Tibial artery (tissue), 4 donors: ENCODE measurements around the gene PACSIN3.
A peak's percentile ranks its signal among the peaks of the same experiment; 100 is the strongest.

ENCODE experiments used
- DNase-seq, 2 donors: peaks; one replicate each; pipeline ENCODE4 v3.0.0-alpha.2; 2019
- H3K27ac ChIP-seq, 2 donors: fragments of 200-600 bp; sonication (generic) in 1 of 2; 1 replicate in 1 of 2; 2 replicates in 1 of 2; pipeline ENCODE4 v1.5.1; 2018 to 2019; ENCODE audit warnings: mild to moderate bottlenecking in 1 of 2
- H3K27me3 ChIP-seq, 2 donors: fragments of 200-600 bp; sonication (generic) in 1 of 2; one replicate each; pipeline versions ENCODE4 v1.5.1 to v1.6.0; 2016 to 2019
- H3K36me3 ChIP-seq, 3 donors: fragments of 200-600 bp; sonication (generic) in 2 of 3; one replicate each; pipeline ENCODE4 v1.5.1; 2016 to 2019; ENCODE audit warnings: mild to moderate bottlenecking in 2 of 3
- H3K4me1 ChIP-seq, 4 donors: fragments of 200-600 bp; sonication (generic) in 2 of 4; 1 replicate in 3 of 4; 2 replicates in 1 of 4; pipeline ENCODE4 v1.5.1; 2016 to 2019
- H3K4me3 ChIP-seq, 2 donors: fragments of 200-600 bp; sonication (generic) in 1 of 2; 1 replicate in 1 of 2; 2 replicates in 1 of 2; pipeline ENCODE4 v1.5.1; 2018 to 2019; ENCODE audit warnings: mild to moderate bottlenecking in 2 of 2
- H3K9me3 ChIP-seq, 3 donors: fragments of 200-600 bp; sonication (generic) in 1 of 3; one replicate each; pipeline ENCODE4 v1.5.1; 2016 to 2019
- intact Hi-C: fragments of 100-400 bp; cut with DNase I; formaldehyde crosslinking; loops from one replicate; pipeline ENCODE4 v1.15.0; 2023; ENCODE audit warnings: low total_unique reads
- TF ChIP-seq, protein P1 (sequence below), 2 experiments: fragments of 200-600 bp in 1 of 2; fragments of 450-650 bp in 1 of 2; IDR thresholded peaks; one replicate each; pipeline ENCODE4 v1.5.1; 2017 to 2019; ENCODE audit warnings: antibody characterized with exemption in 2 of 2, mild to moderate bottlenecking in 1 of 2, moderate library complexity in 1 of 2

PACSIN3 gene

DNA sequence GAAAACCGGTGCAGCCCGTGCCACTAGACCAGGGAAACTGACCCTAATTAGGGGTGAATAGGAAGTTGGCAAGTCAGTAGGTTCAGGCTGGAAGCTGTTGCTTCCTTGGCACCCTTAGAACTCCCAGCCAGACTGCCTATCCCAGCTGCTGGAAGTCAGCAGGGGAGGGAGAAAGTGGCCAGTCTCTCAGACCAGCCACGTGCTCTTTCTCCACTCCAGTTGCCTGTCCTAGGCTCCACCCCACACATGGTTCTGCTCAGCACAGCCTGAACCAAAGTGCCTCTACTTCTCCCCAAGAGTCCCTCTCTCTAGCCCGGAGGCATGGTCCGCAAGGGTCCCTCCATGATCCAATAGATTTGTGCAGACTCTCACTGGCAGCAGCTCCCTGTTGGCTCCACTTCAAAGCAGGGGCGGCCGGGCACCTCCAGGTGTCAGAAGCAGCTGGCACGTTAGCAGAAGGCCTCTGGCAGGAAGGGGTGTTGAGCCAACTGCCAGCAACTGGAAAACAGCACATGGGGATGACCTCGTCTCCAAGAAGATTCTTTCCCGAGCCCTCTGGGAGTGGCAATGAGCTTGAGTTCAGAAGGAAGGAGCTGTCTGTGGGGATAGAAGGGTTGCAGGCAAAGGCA is 37.2 kb downstream of the PACSIN3 start:
- H3K4me3 ChIP-seq, result no peak overlapping the region
- no peaks in the 10 kb centered on the region for H3K36me3 ChIP-seq
- H3K27ac ChIP-seq, result no peak overlapping the region
- H3K27me3 ChIP-seq, result no peaks in the 10 kb centered on the region
- no peak for DNase-seq
- H3K4me1 ChIP-seq, result peaks cover 0 to 17% (median 4%) of the 10 kb centered on the region in 4 donors
- TF ChIP-seq, protein P1, sequence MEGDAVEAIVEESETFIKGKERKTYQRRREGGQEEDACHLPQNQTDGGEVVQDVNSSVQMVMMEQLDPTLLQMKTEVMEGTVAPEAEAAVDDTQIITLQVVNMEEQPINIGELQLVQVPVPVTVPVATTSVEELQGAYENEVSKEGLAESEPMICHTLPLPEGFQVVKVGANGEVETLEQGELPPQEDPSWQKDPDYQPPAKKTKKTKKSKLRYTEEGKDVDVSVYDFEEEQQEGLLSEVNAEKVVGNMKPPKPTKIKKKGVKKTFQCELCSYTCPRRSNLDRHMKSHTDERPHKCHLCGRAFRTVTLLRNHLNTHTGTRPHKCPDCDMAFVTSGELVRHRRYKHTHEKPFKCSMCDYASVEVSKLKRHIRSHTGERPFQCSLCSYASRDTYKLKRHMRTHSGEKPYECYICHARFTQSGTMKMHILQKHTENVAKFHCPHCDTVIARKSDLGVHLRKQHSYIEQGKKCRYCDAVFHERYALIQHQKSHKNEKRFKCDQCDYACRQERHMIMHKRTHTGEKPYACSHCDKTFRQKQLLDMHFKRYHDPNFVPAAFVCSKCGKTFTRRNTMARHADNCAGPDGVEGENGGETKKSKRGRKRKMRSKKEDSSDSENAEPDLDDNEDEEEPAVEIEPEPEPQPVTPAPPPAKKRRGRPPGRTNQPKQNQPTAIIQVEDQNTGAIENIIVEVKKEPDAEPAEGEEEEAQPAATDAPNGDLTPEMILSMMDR (IDR thresholded peaks at IDR 0.05), result no peak
- intact Hi-C loops, result no loop called here
- no peaks in the 10 kb centered on the region for H3K9me3 ChIP-seq

DNA sequence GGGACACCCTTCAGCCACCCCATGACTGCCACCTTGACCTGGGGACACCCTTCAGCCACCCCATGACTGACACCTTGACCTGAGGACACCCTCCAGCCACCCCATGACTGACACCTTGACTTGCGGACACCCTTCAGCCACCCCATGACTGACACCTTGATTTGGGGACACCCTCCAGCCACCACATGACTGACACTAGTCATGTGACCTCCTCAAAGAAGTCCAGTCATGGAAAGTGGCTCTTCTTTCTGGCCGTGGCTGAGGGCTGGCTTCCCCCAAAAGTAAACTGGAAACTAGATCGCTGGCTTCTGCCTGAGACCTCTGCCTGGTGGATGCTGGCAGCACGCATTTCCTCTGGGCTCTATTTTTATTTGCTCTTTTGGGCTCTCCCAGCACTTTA is 38.0 kb downstream of the PACSIN3 start:
- TF ChIP-seq, protein P1 (IDR thresholded peaks at IDR 0.05), result no peak
- intact Hi-C loops, result no loop called here

DNA sequence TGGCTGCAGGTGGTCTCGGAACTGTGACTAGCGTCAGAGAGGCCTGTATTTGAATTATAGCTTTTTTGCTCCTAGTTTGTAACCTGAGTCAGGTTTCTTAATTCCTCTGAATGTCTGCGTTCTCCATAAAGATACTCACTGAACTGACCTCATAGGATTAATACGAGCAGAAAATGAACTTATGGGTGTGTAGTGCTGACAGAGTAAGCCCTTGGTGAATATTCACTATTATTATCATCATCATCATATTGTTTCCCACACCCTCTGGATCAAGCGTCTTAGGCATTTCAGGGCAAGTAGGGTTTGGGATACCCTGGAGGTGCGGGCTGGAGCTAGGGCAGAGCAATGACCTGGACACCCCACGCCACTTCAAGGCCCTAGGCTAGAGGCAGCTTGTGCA is 38.6 kb downstream of the PACSIN3 start:
- no peak overlapping the region for H3K4me3 ChIP-seq
- H3K36me3 ChIP-seq, result no peaks in the 10 kb centered on the region
- DNase-seq, result no peak
- H3K27me3 ChIP-seq, result no peaks in the 10 kb centered on the region
- no peak overlapping the region for H3K27ac ChIP-seq
- H3K4me1 ChIP-seq, result peaks cover 0 to 16% (median 6%) of the 10 kb centered on the region in 4 donors
- TF ChIP-seq, protein P1 (IDR thresholded peaks at IDR 0.05), result no peak
- intact Hi-C loops, result no loop called here
- no peaks in the 10 kb centered on the region for H3K9me3 ChIP-seq

More for the DNA sequence above, 38.0 kb downstream of the PACSIN3 start:
- DNase-seq, result no peak
- Histone ChIP-seq H3K9me3 (no peaks in the 10 kb centered on the region), H3K27me3 (no peaks in the 10 kb centered on the region), H3K36me3 (no peaks in the 10 kb centered on the region), H3K4me1 (peaks cover 0 to 16% (median 3%) of the 10 kb centered on the region in 4 donors), H3K27ac (no peak overlapping the region), H3K4me3 (no peak overlapping the region)

DNA sequence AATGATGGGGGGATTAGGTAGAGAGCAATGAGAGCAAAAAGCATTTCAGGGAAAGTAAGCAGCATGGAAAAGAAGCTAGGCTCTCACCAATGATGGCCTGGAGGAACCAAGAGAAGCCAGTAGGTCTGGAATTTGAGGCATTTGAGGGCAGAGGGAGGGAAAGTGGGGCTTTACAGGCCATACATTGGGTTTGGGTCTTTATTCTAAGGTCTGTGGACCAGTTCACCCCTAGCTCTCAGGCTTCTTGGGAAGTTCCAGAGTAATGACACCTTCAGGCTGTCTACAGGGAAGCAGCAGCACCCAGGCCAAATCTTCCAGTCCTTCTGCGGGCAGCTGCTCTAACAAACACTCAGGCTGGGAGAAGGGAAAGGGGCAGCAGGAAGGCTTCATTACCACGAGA is 39.0 kb downstream of the PACSIN3 start:
- intact Hi-C loops, result no loop called here
- TF ChIP-seq, protein P1 (IDR thresholded peaks at IDR 0.05), result no peak
- Histone ChIP-seq H3K27me3 (no peaks in the 10 kb centered on the region), H3K27ac (no peak overlapping the region), H3K9me3 (no peaks in the 10 kb centered on the region), H3K4me3 (no peak overlapping the region), H3K4me1 (peaks cover 0 to 17% (median 6%) of the 10 kb centered on the region in 4 donors), H3K36me3 (no peaks in the 10 kb centered on the region)
- DNase-seq, result no peak

DNA sequence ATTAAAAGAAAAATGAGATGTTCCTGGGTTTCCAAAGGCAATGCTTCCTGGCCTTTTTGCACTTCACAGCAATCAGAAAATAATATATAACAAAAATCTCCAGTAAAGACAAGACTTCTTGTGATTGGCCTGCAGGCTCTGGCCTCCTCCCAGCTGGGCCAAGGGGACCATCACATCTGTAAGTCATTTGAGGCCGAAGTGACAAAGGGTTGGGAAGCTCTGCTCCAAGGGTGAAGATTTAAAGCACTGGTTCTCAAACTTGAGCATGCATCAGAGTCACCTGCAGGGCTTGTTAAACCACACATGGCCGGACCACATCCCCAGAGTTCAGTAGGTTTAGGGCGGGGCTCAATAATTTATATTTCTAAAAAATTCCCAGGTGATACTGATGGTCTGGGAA is 41.7 kb downstream of the PACSIN3 start:
- Histone ChIP-seq H3K27me3 (no peaks in the 10 kb centered on the region), H3K4me3 (no peak overlapping the region), H3K9me3 (no peaks in the 10 kb centered on the region), H3K4me1 (peaks cover 0 to 16% (median 6%) of the 10 kb centered on the region in 4 donors), H3K36me3 (no peaks in the 10 kb centered on the region), H3K27ac (no peak overlapping the region)
- peak in 1 of 2 donors; percentile 9 for DNase-seq
- intact Hi-C loops, result no loop called here
- TF ChIP-seq, protein P1 (IDR thresholded peaks at IDR 0.05), result no peak
